ENCODE results near the gene NKD1. TPM values are rescaled to one million over a fixed set of nuclear protein-coding genes. Genes with fewer than 3 reads are reported as not detected.

Gene NKD1
- total RNA-seq, 4 donors from 2014 or later: 1.8 to 9.1 (median 2.6) TPM

DNA sequence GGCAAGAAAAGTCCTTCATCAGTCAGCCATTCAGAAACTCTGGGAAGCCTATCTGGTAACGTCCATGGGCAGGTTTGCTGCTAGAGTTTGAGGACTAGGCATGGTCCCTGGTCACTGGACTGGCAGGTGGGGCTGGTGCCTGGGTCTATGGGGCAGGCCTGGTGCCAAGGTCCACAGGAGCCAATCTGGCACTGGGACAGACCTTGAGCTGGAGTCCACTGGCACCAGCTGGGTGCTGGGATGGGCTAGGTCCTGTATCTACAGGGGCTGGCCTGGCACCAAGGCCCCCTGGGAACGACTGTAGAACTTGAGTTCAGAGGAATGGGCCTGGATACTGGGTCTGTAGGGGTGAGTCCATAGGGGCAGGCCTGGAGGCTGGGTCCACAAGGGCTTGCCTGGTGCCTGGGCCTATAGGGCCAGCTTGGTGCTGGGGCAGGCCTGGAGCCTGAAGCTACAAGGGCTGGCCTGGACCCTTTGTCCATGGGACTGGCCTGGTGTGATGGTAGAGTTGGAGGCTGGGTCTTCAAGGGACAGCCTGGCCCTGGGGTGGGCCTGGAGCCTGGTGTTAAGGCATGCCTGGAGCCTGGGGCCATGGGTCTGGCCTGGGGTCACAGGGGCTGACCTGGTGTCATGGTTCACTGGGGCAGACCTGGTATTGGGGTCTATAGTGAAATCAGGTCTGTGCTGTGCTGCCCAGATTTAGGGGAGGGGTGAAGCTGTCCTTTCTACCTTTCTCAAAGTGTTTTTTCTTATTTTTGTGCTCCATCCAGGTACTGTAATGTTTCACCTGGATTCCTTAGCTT lies 30.5 kb upstream of the NKD1 start:
- Histone ChIP-seq H3K36me3 (no peaks in the 10 kb centered on the region), H3K4me3 (no peak overlapping the region), H3K4me1 (no peaks in the 10 kb centered on the region), H3K27me3 (peaks cover 8% of the 10 kb centered on the region), H3K27ac (no peak overlapping the region), H3K9me3 (peaks cover 4% of the 10 kb centered on the region)
- 76% methylated on average over 1 of the region's 2 CpGs for WGBS
- TF ChIP-seq EP300 (IDR thresholded peaks at IDR 0.05): no peak
- no peak for DNase-seq (ENCODE audit: low spot score in 2 of 2)

DNA sequence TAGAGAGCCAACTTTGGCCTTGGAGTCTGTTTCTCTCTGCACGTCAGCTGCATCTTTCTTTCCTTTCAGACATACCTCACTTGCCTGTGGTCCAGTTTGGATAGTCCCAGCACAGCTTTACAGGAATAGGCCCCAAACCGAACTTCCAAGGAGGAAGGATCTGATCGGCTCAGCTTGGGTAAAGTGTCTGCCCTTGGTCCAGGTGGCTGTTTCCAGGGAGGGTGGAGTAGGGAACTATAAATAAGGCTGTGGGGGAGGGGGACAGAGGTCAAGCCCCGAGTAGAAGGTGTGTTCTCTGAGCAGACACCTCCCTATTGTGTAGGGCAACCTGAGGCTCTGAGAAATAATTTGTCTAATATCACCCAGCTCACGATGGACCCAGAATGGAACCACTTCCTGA lies 29.2 kb upstream of the NKD1 start:
- H3K27ac ChIP-seq: no peak overlapping the region
- TF ChIP-seq POLR2A (IDR thresholded peaks at IDR 0.05): no peak
- TF ChIP-seq, protein P1, sequence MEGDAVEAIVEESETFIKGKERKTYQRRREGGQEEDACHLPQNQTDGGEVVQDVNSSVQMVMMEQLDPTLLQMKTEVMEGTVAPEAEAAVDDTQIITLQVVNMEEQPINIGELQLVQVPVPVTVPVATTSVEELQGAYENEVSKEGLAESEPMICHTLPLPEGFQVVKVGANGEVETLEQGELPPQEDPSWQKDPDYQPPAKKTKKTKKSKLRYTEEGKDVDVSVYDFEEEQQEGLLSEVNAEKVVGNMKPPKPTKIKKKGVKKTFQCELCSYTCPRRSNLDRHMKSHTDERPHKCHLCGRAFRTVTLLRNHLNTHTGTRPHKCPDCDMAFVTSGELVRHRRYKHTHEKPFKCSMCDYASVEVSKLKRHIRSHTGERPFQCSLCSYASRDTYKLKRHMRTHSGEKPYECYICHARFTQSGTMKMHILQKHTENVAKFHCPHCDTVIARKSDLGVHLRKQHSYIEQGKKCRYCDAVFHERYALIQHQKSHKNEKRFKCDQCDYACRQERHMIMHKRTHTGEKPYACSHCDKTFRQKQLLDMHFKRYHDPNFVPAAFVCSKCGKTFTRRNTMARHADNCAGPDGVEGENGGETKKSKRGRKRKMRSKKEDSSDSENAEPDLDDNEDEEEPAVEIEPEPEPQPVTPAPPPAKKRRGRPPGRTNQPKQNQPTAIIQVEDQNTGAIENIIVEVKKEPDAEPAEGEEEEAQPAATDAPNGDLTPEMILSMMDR (IDR thresholded peaks at IDR 0.05): no peak
- no peak for TF ChIP-seq POLR2AphosphoS5 (IDR thresholded peaks at IDR 0.05)
- TF ChIP-seq EP300 (IDR thresholded peaks at IDR 0.05): no peak
- H3K27me3 ChIP-seq: peaks cover 8% of the 10 kb centered on the region
- 77% methylated on average over 5 of the region's 5 CpGs for WGBS
- no peaks in the 10 kb centered on the region for H3K36me3 ChIP-seq
- H3K4me3 ChIP-seq: no peak overlapping the region
- no peak for DNase-seq (ENCODE audit: low spot score in 2 of 2)
- H3K9me3 ChIP-seq: peaks cover 4% of the 10 kb centered on the region
- H3K4me1 ChIP-seq: no peaks in the 10 kb centered on the region

DNA sequence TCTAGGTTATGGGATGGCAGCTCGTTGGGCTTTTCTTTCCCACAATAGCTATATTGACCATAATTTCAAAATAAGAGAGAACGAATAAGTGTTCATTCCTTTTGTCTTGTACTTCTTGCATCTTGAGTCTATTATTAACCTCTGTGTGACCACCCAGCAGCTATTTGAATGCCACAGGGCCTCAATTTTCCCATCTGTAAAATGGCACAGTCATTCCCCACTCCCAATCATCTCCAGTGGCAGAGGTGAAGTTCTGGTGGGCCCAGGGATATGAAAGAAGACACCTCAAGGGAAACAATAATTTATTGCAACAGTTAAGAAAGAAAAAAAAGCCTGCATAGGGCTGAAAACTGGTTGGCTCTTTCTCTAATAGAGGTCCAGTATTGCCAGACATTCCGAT lies 28.6 kb upstream of the NKD1 start:
- Histone ChIP-seq H3K27ac (no peak overlapping the region), H3K27me3 (peaks cover 8% of the 10 kb centered on the region), H3K4me1 (no peaks in the 10 kb centered on the region), H3K36me3 (no peaks in the 10 kb centered on the region), H3K9me3 (peaks cover 4% of the 10 kb centered on the region), H3K4me3 (no peak overlapping the region)
- no peak for DNase-seq (ENCODE audit: low spot score in 2 of 2)
- TF ChIP-seq POLR2AphosphoS5 (IDR thresholded peaks at IDR 0.05) (no peak), POLR2A (IDR thresholded peaks at IDR 0.05) (no peak)
- 77% methylated on average over 3 of the region's 3 CpGs for WGBS

DNA sequence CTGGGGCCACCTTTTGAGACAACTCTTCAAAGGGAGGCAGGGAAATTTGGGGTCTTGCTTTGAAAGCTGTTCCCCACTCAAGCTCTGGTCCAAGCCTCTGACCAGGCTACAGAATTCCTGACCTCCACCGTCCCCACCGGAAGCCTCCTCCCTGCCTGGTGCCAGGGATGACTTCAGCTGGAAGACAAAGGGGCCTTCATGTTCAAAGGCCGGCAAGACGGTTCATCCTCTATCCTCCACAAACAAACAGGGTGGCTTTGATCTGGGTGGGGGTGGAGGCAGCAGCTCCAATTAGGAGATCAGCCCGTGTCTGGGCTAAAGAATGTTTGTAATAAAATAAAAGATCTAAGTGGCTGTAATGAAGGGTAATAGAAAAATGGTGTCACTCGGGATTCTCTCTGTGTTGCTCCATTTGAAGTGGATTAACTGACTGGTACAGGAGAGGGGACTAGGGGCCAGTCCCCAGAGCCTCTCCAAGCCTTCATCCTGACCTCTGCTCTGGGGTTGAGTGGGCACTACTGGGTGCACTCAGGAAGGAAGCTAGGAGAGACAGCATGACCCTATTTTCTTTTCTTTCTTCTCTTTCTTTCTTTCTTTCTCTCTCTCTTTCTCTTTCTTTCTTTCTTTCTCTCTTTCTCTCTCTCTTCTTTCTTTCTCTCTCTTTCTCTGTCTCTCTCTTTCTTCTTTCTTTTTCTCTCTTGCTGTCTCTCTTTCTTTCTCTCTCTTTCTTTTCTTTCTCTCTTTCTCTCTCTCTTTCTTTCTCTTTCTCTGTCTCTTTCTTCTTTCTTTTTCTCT lies 27.5 kb upstream of the NKD1 start:
- H3K27ac ChIP-seq: no peak overlapping the region
- no peaks in the 10 kb centered on the region for H3K4me1 ChIP-seq
- no peak for DNase-seq (ENCODE audit: low spot score in 2 of 2)
- H3K4me3 ChIP-seq: no peak overlapping the region
- no peaks in the 10 kb centered on the region for H3K36me3 ChIP-seq
- peaks cover 8% of the 10 kb centered on the region for H3K27me3 ChIP-seq
- H3K9me3 ChIP-seq: peaks cover 4% of the 10 kb centered on the region
- no peak for TF ChIP-seq POLR2AphosphoS5 (IDR thresholded peaks at IDR 0.05)
- TF ChIP-seq EP300 (IDR thresholded peaks at IDR 0.05): no peak
- no peak for TF ChIP-seq POLR2A (IDR thresholded peaks at IDR 0.05)
- TF ChIP-seq, protein P1 (IDR thresholded peaks at IDR 0.05): no peak
- 35% methylated on average over 6 of the region's 6 CpGs for WGBS

DNA sequence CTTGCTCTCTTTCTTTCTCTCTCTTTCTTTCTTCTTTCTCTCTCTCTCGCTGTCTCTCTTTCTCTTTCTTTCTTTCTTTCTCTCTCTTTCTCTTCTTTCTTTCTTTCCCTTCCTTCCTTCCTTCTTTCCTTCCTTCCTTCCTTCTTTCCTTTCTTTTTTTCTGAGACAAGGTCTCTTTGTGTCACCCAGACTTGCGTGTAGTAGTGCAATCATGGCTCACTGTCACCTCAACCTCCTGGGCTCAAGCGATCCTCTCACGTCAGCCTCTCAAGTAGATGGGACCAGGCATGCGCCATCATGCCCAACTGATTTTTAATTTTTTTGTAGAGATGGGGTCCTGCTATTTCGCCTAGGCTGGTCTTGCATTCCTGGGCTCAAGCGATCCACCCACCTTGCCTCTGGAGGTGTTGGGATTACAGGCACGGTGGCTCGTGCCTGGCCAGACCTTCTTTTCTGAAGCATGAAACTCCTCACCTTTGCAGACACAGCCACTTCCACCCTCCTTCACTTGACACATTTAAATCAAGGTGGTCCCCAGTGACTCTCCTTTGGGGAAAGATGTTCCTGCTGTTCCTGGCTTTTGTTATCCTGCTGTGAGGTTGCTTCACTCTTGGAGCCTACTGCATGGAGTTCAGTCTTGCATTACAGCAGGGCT lies 26.8 kb upstream of the NKD1 start:
- TF ChIP-seq POLR2AphosphoS5 (IDR thresholded peaks at IDR 0.05): no peak
- TF ChIP-seq, protein P1 (IDR thresholded peaks at IDR 0.05): no peak
- no peak for TF ChIP-seq POLR2A (IDR thresholded peaks at IDR 0.05)
- Histone ChIP-seq H3K4me3 (no peak overlapping the region), H3K4me1 (no peaks in the 10 kb centered on the region), H3K36me3 (no peaks in the 10 kb centered on the region), H3K9me3 (peaks cover 4% of the 10 kb centered on the region), H3K27me3 (peaks cover 8% of the 10 kb centered on the region), H3K27ac (no peak overlapping the region)
- WGBS: 73% methylated on average over 9 of the region's 9 CpGs
- DNase-seq (ENCODE audit: low spot score in 2 of 2): no peak

DNA sequence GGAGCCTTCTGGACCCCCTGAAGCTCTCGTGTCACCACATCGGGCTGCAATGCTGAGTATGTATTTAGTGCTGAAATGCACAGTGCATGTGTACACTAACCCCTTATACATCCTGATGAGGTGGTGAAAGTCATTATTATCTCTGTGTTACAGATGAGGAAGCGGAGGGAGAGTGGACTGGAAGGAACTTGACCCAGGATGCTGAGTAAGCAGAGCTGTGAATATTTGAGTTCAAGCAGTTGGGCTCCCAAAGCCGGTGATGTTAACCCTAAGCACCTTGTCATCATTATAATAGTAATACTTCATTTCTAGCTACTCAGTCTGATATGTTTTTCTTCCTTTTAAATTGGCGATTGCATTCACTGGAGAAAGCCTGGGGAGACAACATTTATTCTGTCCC lies 25.9 kb upstream of the NKD1 start:
- TF ChIP-seq POLR2A (IDR thresholded peaks at IDR 0.05): no peak
- no peak for TF ChIP-seq POLR2AphosphoS5 (IDR thresholded peaks at IDR 0.05)
- no peak for TF ChIP-seq EP300 (IDR thresholded peaks at IDR 0.05)
- TF ChIP-seq, protein P1 (IDR thresholded peaks at IDR 0.05): no peak
- H3K27ac ChIP-seq: no peak overlapping the region
- no peaks in the 10 kb centered on the region for H3K36me3 ChIP-seq
- 87% methylated on average over 5 of the region's 5 CpGs for WGBS
- peaks cover 8% of the 10 kb centered on the region for H3K27me3 ChIP-seq
- no peaks in the 10 kb centered on the region for H3K4me1 ChIP-seq
- H3K4me3 ChIP-seq: no peak overlapping the region
- DNase-seq (ENCODE audit: low spot score in 2 of 2): no peak
- no peaks in the 10 kb centered on the region for H3K9me3 ChIP-seq
